ENCODE results near the gene RAB7A.

- TF ChIP-seq CTCF (IDR thresholded peaks at IDR 0.05) (no peak), POLR2AphosphoS5 (IDR thresholded peaks at IDR 0.05) (no peak), POLR2A (IDR thresholded peaks at IDR 0.05) (no peak), EP300 (IDR thresholded peaks at IDR 0.05) (no peak)
These were observed 38.9 kb downstream of the RAB7A start for GRCh38 chr3:128764863-128765262.
